T-helper 9 cell (primary cell): ENCODE data around the gene LKAAEAR1.

Source experiments
- DNase-seq: peaks from one replicate; pipeline ENCODE4 v3.0.0-alpha.2; 2020

The LKAAEAR1 gene

GRCh38 chr20:64035933-64036345 lies 48.3 kb downstream of the LKAAEAR1 start, which contains the start of gene C20orf204:
Gene C20orf204 (plus strand): TSS chr20:64036182. CDS start chr20:64036324, 142 bp downstream.
- DNase-seq: no peak

- DNase-seq: peak; percentile 23
Observed at GRCh38 chr20:64035066-64035932, 48.9 kb downstream of the LKAAEAR1 start.

- no peak for DNase-seq
Observed at GRCh38 chr20:64033981-64034493, 50.2 kb downstream of the LKAAEAR1 start.
